Endothelial cell of umbilical vein (primary cell): ENCODE data around the gene SPATA32. TPM values are rescaled to one million over a fixed set of nuclear protein-coding genes. Genes with fewer than 3 reads are reported as not detected.

Experiments
- BruUV-seq: library from RNA; stranded (reverse); fragments of 400-500 nt; replicated peaks from 2 replicates; lab custom pipeline; 2021; lab: Mats Ljungman, UMichigan
- CTCF ChIA-PET: fragments of 300-600, 350-600 bp; sonication (Branson Sonifier 250); formaldehyde crosslinking; loops from one replicate; lab custom pipeline; 2021; ENCODE audit warnings: antibody characterized with exemption, inconsistent platforms; lab: Charles Lee
- POLR2A ChIA-PET: fragments of 300-600, 350-600 bp; sonication (Branson Sonifier 250); formaldehyde crosslinking; loops from one replicate; lab custom pipeline; 2021; ENCODE audit warnings: antibody characterized with exemption, inconsistent platforms; lab: Charles Lee
- DNase-seq: peaks from one replicate; pipeline ENCODE4 v3.0.0-alpha.2; 2011; ENCODE audit warnings: low read depth, low spot score
- FAIRE-seq: peaks from 2 replicates; lab custom pipeline; 2011; peaks lifted over from hg19 to GRCh38; lab: Jason Lieb, UNC
- H2AFZ ChIP-seq: 2 replicates; pipeline ENCODE4 v1.6.0; 2012; ENCODE audit warnings: low read depth, low read length, control low read depth, inconsistent platforms
- H3K27ac ChIP-seq: 2 replicates; pipeline ENCODE4 v1.5.1; 2011; ENCODE audit warnings: low read depth, mild to moderate bottlenecking, control low read depth, low read length, moderate library complexity; ENCODE audit not compliant: insufficient read depth
- H3K27me3 ChIP-seq, 2 experiments: 2 replicates each; pipeline versions ENCODE4 v1.6.0 to v1.6.1; 2011; ENCODE audit warnings: low read length in 2 of 2, mixed read lengths in 1 of 2; ENCODE audit not compliant: control insufficient read depth in 2 of 2, insufficient read depth in 2 of 2
- H3K36me3 ChIP-seq, 2 experiments: 2 replicates in 1 of 2; 3 replicates in 1 of 2; pipeline ENCODE4 v1.5.1; 2011; ENCODE audit warnings: low read length in 2 of 2, mild to moderate bottlenecking in 1 of 2, moderate library complexity in 1 of 2; ENCODE audit not compliant: control insufficient read depth in 2 of 2, insufficient read depth in 2 of 2; ENCODE audit errors: extremely low read depth in 1 of 2
- H3K4me1 ChIP-seq: 3 replicates; pipeline ENCODE4 v1.5.1; 2011; ENCODE audit warnings: mild to moderate bottlenecking, low read length; ENCODE audit not compliant: control insufficient read depth, insufficient read depth; ENCODE audit errors: extremely low read depth
- H3K4me2 ChIP-seq: 2 replicates; pipeline ENCODE4 v1.6.1; 2011; ENCODE audit warnings: low read length, control low read depth, mixed read lengths; ENCODE audit not compliant: insufficient read depth
- H3K4me3 ChIP-seq, 3 experiments: fragments of 200-600 bp in 1 of 3; sonication (generic), shearing (Covaris generic) in 1 of 3; replicated peaks in 1 of 3; 2 replicates each; pipeline ENCODE4 v1.5.1; 2011 to 2016; ENCODE audit warnings: control low read depth in 3 of 3, low read length in 3 of 3, mild to moderate bottlenecking in 2 of 3, inconsistent platforms in 1 of 3, low read depth in 1 of 3, moderate library complexity in 1 of 3; ENCODE audit not compliant: insufficient read depth in 1 of 3
- H3K79me2 ChIP-seq: 2 replicates; pipeline ENCODE4 v1.6.0; 2012; ENCODE audit warnings: low read length, inconsistent platforms; ENCODE audit not compliant: control insufficient read depth, insufficient read depth
- H3K9ac ChIP-seq: replicated peaks from 2 replicates; pipeline ENCODE3; 2011; ENCODE audit warnings: low read length, control low read depth; ENCODE audit not compliant: insufficient read depth; ENCODE audit errors: extremely low read depth
- H3K9me1 ChIP-seq: replicated peaks from 3 replicates; pipeline ENCODE4 v1.6.0; 2011; ENCODE audit warnings: mild to moderate bottlenecking, low read length; ENCODE audit not compliant: control insufficient read depth, insufficient read depth; ENCODE audit errors: extremely low read depth
- H3K9me3 ChIP-seq: replicated peaks from 2 replicates; pipeline ENCODE4 v1.5.1; 2012; ENCODE audit warnings: low read length, inconsistent platforms; ENCODE audit not compliant: control insufficient read depth, insufficient read depth
- H4K20me1 ChIP-seq: replicated peaks from 2 replicates; pipeline ENCODE3; 2011; ENCODE audit warnings: mild to moderate bottlenecking, low read length; ENCODE audit not compliant: control insufficient read depth, insufficient read depth; ENCODE audit errors: extremely low read depth
- CTCF ChIP-seq, 2 donors: IDR thresholded peaks; 1 replicate in 1 of 2; 2 replicates in 1 of 2; pipeline ENCODE4 v1.5.1; 2011; ENCODE audit warnings: low read length in 2 of 2, mild to moderate bottlenecking in 2 of 2, moderate library complexity in 2 of 2, control low read depth in 1 of 2, inconsistent platforms in 1 of 2, low read depth in 1 of 2; ENCODE audit not compliant: insufficient read depth in 1 of 2; ENCODE audit errors: extremely low read depth in 1 of 2
- EZH2 ChIP-seq: IDR thresholded peaks from 2 replicates; pipeline ENCODE4 v1.6.1; 2012; ENCODE audit warnings: borderline replicate concordance, low read depth, mild to moderate bottlenecking, moderate library complexity, low read length, inconsistent platforms; ENCODE audit not compliant: severe bottlenecking
- FOS ChIP-seq: IDR thresholded peaks from 2 replicates; pipeline ENCODE4 v1.6.1; 2011; ENCODE audit warnings: mild to moderate bottlenecking, low read length, moderate library complexity, borderline replicate concordance; ENCODE audit not compliant: insufficient read depth
- GATA2 ChIP-seq: IDR thresholded peaks from 2 replicates; pipeline ENCODE4 v1.7.0; 2011; ENCODE audit warnings: low read depth, mild to moderate bottlenecking, moderate library complexity, mixed read lengths, low read length; ENCODE audit not compliant: insufficient read length, insufficient read depth
- JUN ChIP-seq: IDR thresholded peaks from 2 replicates; pipeline ENCODE4 v1.6.1; 2011; ENCODE audit warnings: borderline replicate concordance, low read depth; ENCODE audit not compliant: insufficient read length, insufficient read depth
- MYC ChIP-seq: IDR thresholded peaks from one replicate; pipeline ENCODE4 v1.6.1; 2011; ENCODE audit warnings: mild to moderate bottlenecking, low read depth, low read length
- POLR2A ChIP-seq: IDR thresholded peaks from 2 replicates; pipeline ENCODE4 v1.6.1; 2012; ENCODE audit warnings: low read depth, mild to moderate bottlenecking, control low read depth, low read length
- POLR2AphosphoS5 ChIP-seq: IDR thresholded peaks from 2 replicates; pipeline ENCODE4 v1.6.1; 2012; ENCODE audit warnings: low read depth, mild to moderate bottlenecking, control low read depth, low read length, moderate library complexity; ENCODE audit not compliant: insufficient read depth
- dilution Hi-C: fragments of 300-500 bp; cut with MboI; formaldehyde crosslinking; loops from one replicate; pipeline ENCODE4 v1.15.0; 2019; ENCODE audit warnings: low sequenced_read_pairs; ENCODE audit not compliant: extremely low pct_ligation_motif_present
- intact Hi-C: fragments of 100-400 bp; cut with micrococcal nuclease; formaldehyde crosslinking; loops from one replicate; pipeline ENCODE4 v1.10.0; 2022
- polyA plus RNA-seq, 4 experiments: library from polyadenylated mRNA; depleted of rRNA in 3 of 4; stranded (reverse) in 3 of 4; unstranded in 1 of 4; fragments of >200 nt; gene quantifications; 2 replicates each; pipeline versions ENCODE4 v1.2.1 to v1.2.3, GENCODE V29; 2011 to 2012; ENCODE audit warnings: missing spikeins in 1 of 4
- total RNA-seq: library from RNA; stranded (reverse); gene quantifications from 2 replicates; pipeline ENCODE4 v1.2.3, GENCODE V29; 2021
- TF ChIP-seq, protein P1 (sequence below): IDR thresholded peaks from 2 replicates; pipeline ENCODE4 v1.6.1; 2011; ENCODE audit not compliant: insufficient read depth, insufficient read length

Gene SPATA32
- total and polyA plus RNA-seq, 2 donors (not counting 3 experiments of a cell fraction or from before 2014, with no cell fraction given) = not detected

GRCh38 chr17:45263477-45263860 lies 1.6 kb upstream of the SPATA32 start:
- CTCF ChIA-PET = interaction anchor here (0.7 to 1.4 kb wide), 4 partner anchors 13 to 128 kb away, joined by 3 to 4 read pairs (median 4); partner anchors contain the start of gene ACBD4
- no peaks in the 10 kb centered on the region for H3K27me3 ChIP-seq
- no peaks in the 10 kb centered on the region for H3K79me2 ChIP-seq
- intact Hi-C loops (no loop called here), dilution Hi-C loops (no loop called here)
- H3K4me2 ChIP-seq = no peak overlapping the region
- no peaks in the 10 kb centered on the region for H4K20me1 ChIP-seq
- H3K27ac ChIP-seq = no peak overlapping the region
- POLR2A ChIA-PET = no interaction called here
- H3K36me3 ChIP-seq = peaks cover 2 to 35% of the 10 kb centered on the region in 2 experiments
- no peak for DNase-seq
- no peaks in the 10 kb centered on the region for H3K9me3 ChIP-seq
- no peaks in the 10 kb centered on the region for H3K9me1 ChIP-seq
- H3K4me3 ChIP-seq = no peak overlapping the region
- FAIRE-seq = no peak
- H3K4me1 ChIP-seq = no peaks in the 10 kb centered on the region
- TF ChIP-seq JUN = no peak
- TF ChIP-seq FOS = no peak
- TF ChIP-seq MYC = no peak
- no peak for TF ChIP-seq POLR2AphosphoS5
- TF ChIP-seq EZH2 = no peak
- TF ChIP-seq POLR2A = no peak
- TF ChIP-seq, protein P1, sequence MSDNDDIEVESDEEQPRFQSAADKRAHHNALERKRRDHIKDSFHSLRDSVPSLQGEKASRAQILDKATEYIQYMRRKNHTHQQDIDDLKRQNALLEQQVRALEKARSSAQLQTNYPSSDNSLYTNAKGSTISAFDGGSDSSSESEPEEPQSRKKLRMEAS = no peak
- no peak for TF ChIP-seq GATA2
- TF ChIP-seq CTCF (IDR thresholded peaks at IDR 0.05; ENCODE audit: extremely low read depth in 1 of 2, insufficient read depth in 1 of 2, low read depth in 1 of 2, low read length in 2 of 2) = no peak
- no TSS peak for BruUV-seq
- no peak overlapping the region for H2AFZ ChIP-seq
- no peak overlapping the region for H3K9ac ChIP-seq
